Heart right ventricle (tissue), 16 donors: Measurements from ENCODE around the gene TMEM126A. TPM values are rescaled to one million over a fixed set of nuclear protein-coding genes. Genes with fewer than 3 reads are reported as not detected.

Experiments
- ATAC-seq, 8 donors: fragments of 200-7000 bp; cut with Tn5 transposase; one replicate each; pipeline ENCODE4 v1.9.1; 2020; ENCODE audit warnings: mild to moderate bottlenecking in 8 of 8, moderate library complexity in 8 of 8, moderate number of reproducible peaks in 1 of 8
- DNase-seq, 2 donors: peaks; one replicate each; pipeline ENCODE4 v3.0.0-alpha.2; 2020
- H3K27ac ChIP-seq, 10 donors: fragments of 200-600 bp; sonication (generic) in 2 of 10; one replicate each; pipeline versions ENCODE4 v1.5.0 to v1.8.0; 2020 to 2022; ENCODE audit warnings: mild to moderate bottlenecking in 3 of 10
- H3K27me3 ChIP-seq, 7 donors: fragments of 200-600 bp; one replicate each; pipeline ENCODE4 v1.8.0; 2021 to 2022; ENCODE audit warnings: mild to moderate bottlenecking in 2 of 7
- H3K36me3 ChIP-seq, 9 donors: fragments of 200-600 bp; sonication (generic) in 1 of 9; one replicate each; pipeline versions ENCODE4 v1.5.0 to v1.8.0; 2020 to 2022; ENCODE audit warnings: mild to moderate bottlenecking in 2 of 9
- H3K4me1 ChIP-seq, 9 donors: fragments of 200-600 bp; sonication (generic) in 1 of 9; one replicate each; pipeline versions ENCODE4 v1.5.0 to v1.8.0; 2020 to 2022; ENCODE audit warnings: mild to moderate bottlenecking in 4 of 9
- H3K4me3 ChIP-seq, 10 donors: fragments of 200-600 bp; sonication (generic) in 2 of 10; one replicate each; pipeline versions ENCODE4 v1.5.0 to v1.8.0; 2020 to 2022; ENCODE audit warnings: mild to moderate bottlenecking in 7 of 10, moderate library complexity in 2 of 10
- H3K9me3 ChIP-seq, 11 donors: fragments of 200-600 bp in 10 of 11; sonication (generic) in 2 of 11; one replicate each; pipeline versions ENCODE4 v1.5.0 to v1.8.0; 2013 to 2022; ENCODE audit warnings: mild to moderate bottlenecking in 2 of 11, control low read depth in 1 of 11, moderate library complexity in 1 of 11
- WGBS, 2 donors: extraction: QIAGEN DNeasy Blood & Tissue Kit; methylation state at CpG; one replicate each; pipeline ENCODE4 v1.1.7; 2013; ENCODE audit warnings: inconsistent platforms in 1 of 2; 5-methylcytosine and 5-hydroxymethylcytosine counted together
- intact Hi-C, 10 donors: fragments of 100-400 bp; cut with DNase I; formaldehyde crosslinking; loops; one replicate each; pipeline versions ENCODE4 v1.11.1 to v1.14.2; 2022
- polyA plus RNA-seq, 2 donors: library from polyadenylated mRNA; stranded (reverse); fragments of 200-250 nt; gene quantifications; one replicate each; pipeline ENCODE4 v1.2.3, GENCODE V29; 2013
- total RNA-seq, 10 donors: library from RNA; stranded (reverse); fragmentation: NEBNext Ultra II Directional in 3 of 10; extraction: Animal tissue kit (Norgen Biotek cat#: 25700) in 3 of 10; gene quantifications; one replicate each; pipeline versions ENCODE4 v1.2.1 to v1.2.4, GENCODE V29; 2021 to 2023
- TF ChIP-seq, protein P1 (sequence below), 9 donors: fragments of 200-600 bp; sonication (generic) in 2 of 9; IDR thresholded peaks; one replicate each; pipeline versions ENCODE4 v1.5.0 to v1.8.0; 2021 to 2022; ENCODE audit warnings: antibody characterized with exemption in 9 of 9, mild to moderate bottlenecking in 5 of 9, moderate library complexity in 1 of 9
- donor health status: Arrhythmogenic right ventricular cardiomyopathy.
- donor health status: ischemic (EF 13 %, LVEDD 7.1; RV severe dilation, severe dysfunction).
- donor health status: healthy with polysubstance abuse.
- donor health status: DM: no; HTN: yes; CAD: no.
- donor health status: DM: no; HTN: no; CAD: no.
- donor health status: ischemic (EF 25% LVEDD 6.9; RV normal size, moderate dysfunction).
- donor health status: ischemic (EF 25% LVEDD 5.7; RV mildly dilated, moderate dysfunction).
- donor health status: healthy.
- donor health status: DM: yes; HTN: yes; CAD: no.
- donor health status: Ischemic cardiomyopathy.
- donor health status: ischemic (EF 35%, LVEDD 5.7; RV mildly dilated, moderate dysfunction).
- donor health status: nonischemic (EF 11% LVEDD 7.7; RV severe dilation, severe dysfunction).
- donor health status: DM: yes; HTN: yes; CAD: no.
- donor health status: PGD.
- donor health status: ischemic (EF 29% LVEDD 5.4; RV normal size, mild dysfunction).
- donor health status: nonischemic (EF 23%, LVEDD 6.1; RV moderate dilation, normal function).

The TMEM126A gene
- total and polyA plus RNA-seq, 12 donors: 56.9 to 153 (median 67.6) TPM

DNA sequence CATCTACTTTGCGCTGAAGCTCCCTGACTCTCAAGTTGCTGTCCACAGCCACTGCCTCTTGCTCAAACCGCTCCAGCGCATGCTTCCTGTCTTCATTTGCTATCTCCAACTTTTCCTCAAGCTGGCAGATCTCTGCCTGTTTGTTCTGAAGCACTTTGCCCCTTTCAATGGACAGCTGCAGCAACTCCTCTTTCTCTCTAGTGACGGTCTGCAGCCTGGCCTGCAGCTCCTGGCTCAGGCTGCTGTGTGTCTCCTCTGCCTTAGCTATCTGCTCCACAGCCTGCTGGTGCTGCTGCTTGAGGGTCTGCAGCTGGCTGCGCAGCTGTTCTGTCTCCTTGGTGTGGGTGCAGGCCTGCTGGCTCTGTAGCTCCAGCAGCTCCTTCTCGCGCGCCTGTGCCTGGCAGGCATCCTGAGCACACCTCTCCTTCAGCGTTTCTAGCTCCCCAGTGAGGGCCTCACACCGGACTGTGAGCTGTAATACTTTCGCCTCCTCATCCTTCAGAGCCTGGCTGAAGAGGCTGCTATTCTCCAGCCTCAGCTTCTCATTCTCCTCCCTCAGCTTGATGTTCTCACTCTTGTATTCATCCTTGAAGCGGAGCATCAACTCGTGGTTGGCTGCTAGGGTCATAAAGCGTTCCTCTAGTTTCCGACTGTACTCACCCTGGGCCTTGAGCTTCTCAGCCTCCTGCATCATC is 37.5 kb downstream of the TMEM126A start:
- intact Hi-C loops: no loop called here
- no peaks in the 10 kb centered on the region for H3K36me3 ChIP-seq
- WGBS, 2 donors: 56% methylated on average over 15 of the region's 15 CpGs
- DNase-seq (peak in 1 of 2 donors; percentile 16), ATAC-seq (peak in 7 of 8 donors; percentile 4 to 31 (median 6))
- H3K27me3 ChIP-seq: no peaks in the 10 kb centered on the region
- H3K9me3 ChIP-seq: no peaks in the 10 kb centered on the region
- H3K27ac ChIP-seq: peak overlapping the region in 9 of 10 donors; percentile 30 to 81 (median 71)
- peak overlapping the region in 9 of 10 donors; percentile 8 to 56 (median 53) for H3K4me3 ChIP-seq
- H3K4me1 ChIP-seq: peaks cover 0 to 45% (median 16%) of the 10 kb centered on the region in 9 donors
- TF ChIP-seq, protein P1, sequence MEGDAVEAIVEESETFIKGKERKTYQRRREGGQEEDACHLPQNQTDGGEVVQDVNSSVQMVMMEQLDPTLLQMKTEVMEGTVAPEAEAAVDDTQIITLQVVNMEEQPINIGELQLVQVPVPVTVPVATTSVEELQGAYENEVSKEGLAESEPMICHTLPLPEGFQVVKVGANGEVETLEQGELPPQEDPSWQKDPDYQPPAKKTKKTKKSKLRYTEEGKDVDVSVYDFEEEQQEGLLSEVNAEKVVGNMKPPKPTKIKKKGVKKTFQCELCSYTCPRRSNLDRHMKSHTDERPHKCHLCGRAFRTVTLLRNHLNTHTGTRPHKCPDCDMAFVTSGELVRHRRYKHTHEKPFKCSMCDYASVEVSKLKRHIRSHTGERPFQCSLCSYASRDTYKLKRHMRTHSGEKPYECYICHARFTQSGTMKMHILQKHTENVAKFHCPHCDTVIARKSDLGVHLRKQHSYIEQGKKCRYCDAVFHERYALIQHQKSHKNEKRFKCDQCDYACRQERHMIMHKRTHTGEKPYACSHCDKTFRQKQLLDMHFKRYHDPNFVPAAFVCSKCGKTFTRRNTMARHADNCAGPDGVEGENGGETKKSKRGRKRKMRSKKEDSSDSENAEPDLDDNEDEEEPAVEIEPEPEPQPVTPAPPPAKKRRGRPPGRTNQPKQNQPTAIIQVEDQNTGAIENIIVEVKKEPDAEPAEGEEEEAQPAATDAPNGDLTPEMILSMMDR (IDR thresholded peaks at IDR 0.05): no peak

DNA sequence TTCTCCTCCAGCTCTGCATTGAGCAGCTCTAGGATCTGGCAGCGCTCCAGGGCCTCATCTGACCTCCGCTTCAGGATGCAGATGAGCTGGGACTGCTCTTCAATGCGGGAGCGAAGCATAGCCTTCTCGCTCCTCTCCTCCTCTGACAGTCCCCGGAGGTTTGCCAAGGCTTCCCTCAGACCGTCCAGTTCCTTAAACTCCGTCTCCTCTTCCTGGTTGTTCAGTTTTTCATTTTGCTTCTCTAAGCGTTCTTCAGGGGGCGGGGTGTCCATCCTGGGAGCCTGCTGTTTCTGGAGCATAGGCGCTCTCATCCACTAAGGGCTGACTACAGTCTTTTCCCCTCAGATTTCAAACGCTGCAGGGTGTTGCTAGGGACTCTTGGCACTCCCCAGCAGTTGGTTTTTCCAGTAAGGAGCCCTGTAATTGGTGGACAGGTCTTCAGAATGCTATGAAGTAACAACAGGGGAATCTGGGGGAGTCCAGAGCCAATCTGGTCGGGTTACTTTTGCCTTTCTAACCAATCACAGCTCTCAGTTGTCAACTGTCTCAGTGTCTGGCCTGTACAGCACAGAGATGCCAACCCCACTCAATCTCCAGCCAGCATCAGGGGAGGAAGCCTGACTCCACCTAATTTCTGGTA is 38.2 kb downstream of the TMEM126A start, which contains the start of gene CCDC89:
TSS of gene CCDC89 (minus strand) at position 376 of the 640 bp plus-strand sequence. CDS start at position 311, 65 bp downstream.
- Histone ChIP-seq H3K36me3 (no peaks in the 10 kb centered on the region), H3K4me1 (peaks cover 0 to 45% (median 16%) of the 10 kb centered on the region in 9 donors), H3K4me3 (peak within 1 kb of the TSS in 9 of 10 donors; percentile 8 to 56 (median 53)), H3K27me3 (no peaks in the 10 kb centered on the region), H3K9me3 (no peaks in the 10 kb centered on the region), H3K27ac (peak within 1 kb of the TSS in 9 of 10 donors; percentile 45 to 81 (median 71))
- DNase-seq (peak; percentile 78 to 87), ATAC-seq (peak; percentile 93 to 97 (median 96))
- TF ChIP-seq, protein P1 (IDR thresholded peaks at IDR 0.05): no peak
- intact Hi-C loops: no loop called here
- WGBS, 2 donors: 29 to 31% methylated on average over 13 of the region's 13 CpGs

DNA sequence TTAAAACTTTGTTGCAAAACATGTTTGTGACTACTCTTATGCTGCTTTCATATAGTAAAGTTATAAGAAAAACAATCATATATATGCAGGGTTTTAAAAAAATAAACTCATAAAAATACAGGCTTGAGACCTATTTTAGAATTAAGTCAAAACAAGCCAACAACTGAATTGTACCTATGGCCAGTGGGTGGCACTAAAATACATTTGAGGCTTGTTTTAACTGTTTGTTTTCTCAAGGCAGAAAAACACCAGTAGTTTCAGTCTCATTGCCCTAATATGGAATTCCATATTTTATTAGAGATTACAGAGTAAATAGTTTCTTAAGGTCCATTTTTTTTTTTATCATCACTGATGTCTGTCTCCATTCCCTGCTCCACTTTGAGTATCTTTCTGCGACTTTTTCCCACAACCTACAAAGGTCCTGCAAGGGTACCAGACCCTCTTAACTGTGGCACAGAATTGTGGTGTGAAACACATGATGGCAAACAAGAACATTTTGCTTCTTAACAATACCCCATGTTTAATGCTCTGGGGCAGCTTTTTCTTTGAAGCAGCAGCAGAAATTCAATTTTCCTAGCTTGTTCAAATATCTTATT is 46.7 kb downstream of the TMEM126A start:
- Histone ChIP-seq H3K4me1 (peaks cover 0 to 1% (median 0%) of the 10 kb centered on the region in 9 donors), H3K27me3 (no peaks in the 10 kb centered on the region), H3K36me3 (peaks cover 0 to 46% (median 0%) of the 10 kb centered on the region in 9 donors), H3K27ac (no peak overlapping the region), H3K4me3 (no peak overlapping the region), H3K9me3 (no peaks in the 10 kb centered on the region)
- ATAC-seq: no peak
- intact Hi-C loops: loop anchor here in 8 of 10 donors (2.0 to 10.0 kb wide), 4 partner anchors 120 to 133 kb away; partner anchors contain the start of gene SYTL2 (in 2 of the 8)
- TF ChIP-seq, protein P1 (IDR thresholded peaks at IDR 0.05): peak in 8 of 9 donors; percentile 16 to 73 (median 60)
- 87 to 100% methylated on average over 1 of the region's 1 CpG for WGBS, 2 donors
- no peak for DNase-seq

DNA sequence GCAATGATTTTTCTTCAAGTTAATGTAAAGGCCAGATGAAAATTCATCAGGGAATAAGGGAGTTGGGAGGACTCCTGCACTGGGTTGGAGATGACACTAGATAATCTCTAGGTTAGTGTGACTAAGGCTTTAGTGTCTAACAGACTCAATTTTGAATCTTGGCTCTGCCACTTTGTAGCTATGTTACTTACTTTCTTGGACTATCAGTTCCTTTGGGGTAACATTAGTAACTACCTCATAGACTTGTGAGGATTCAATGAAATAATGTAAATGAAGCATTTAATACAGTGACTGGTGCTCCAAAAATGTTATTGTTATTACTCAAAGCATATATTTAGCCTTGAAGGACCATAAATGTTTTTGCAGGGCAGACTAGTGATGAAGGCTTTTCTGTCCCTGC is 47.8 kb downstream of the TMEM126A start:
- intact Hi-C loops: loop anchor here in 6 of 10 donors (2.0 to 10.0 kb wide), 4 partner anchors 119 to 132 kb away; partner anchors contain the start of gene SYTL2 (in 2 of the 6)
- TF ChIP-seq, protein P1 (IDR thresholded peaks at IDR 0.05): no peak
- no peaks in the 10 kb centered on the region for H3K27me3 ChIP-seq
- peaks cover 0 to 12% (median 0%) of the 10 kb centered on the region in 9 donors for H3K4me1 ChIP-seq
- H3K4me3 ChIP-seq: no peak overlapping the region
- DNase-seq (no peak), ATAC-seq (no peak)
- no peaks in the 10 kb centered on the region for H3K9me3 ChIP-seq
- no peak overlapping the region for H3K27ac ChIP-seq
- peaks cover 0 to 51% (median 0%) of the 10 kb centered on the region in 9 donors for H3K36me3 ChIP-seq
